Natural killer cell (primary cell): ENCODE data around the gene STX8. TPM values are rescaled to one million over a fixed set of nuclear protein-coding genes. Genes with fewer than 3 reads are reported as not detected.

Experiments used
- ATAC-seq, 3 donors: fragments of 150-1000 bp in 2 of 3; fragments of 200-7000 bp in 1 of 3; cut with Tn5 transposase; 1 replicate in 1 of 3; 2 replicates in 2 of 3; pipeline ENCODE4 v1.10.0; 2021; ENCODE audit warnings: mild to moderate bottlenecking in 2 of 3, moderate library complexity in 2 of 3
- DNase-seq, 2 donors: peaks; one replicate each; pipeline versions ENCODE4 v3.0.0 to v3.0.0-alpha.2; 2013 to 2021; ENCODE audit warnings: mixed read lengths in 1 of 2
- H3K27ac ChIP-seq: one replicate; pipeline ENCODE4 v1.5.1; 2013; ENCODE audit warnings: mild to moderate bottlenecking, low read length
- H3K27me3 ChIP-seq: one replicate; pipeline ENCODE4 v1.6.1; 2013; ENCODE audit warnings: low read length; ENCODE audit not compliant: control insufficient read depth, insufficient read depth
- H3K36me3 ChIP-seq: one replicate; pipeline ENCODE4 v1.6.1; 2013; ENCODE audit warnings: low read length; ENCODE audit not compliant: control insufficient read depth, insufficient read depth
- H3K4me1 ChIP-seq: one replicate; pipeline ENCODE4 v1.6.1; 2013; ENCODE audit warnings: low read length; ENCODE audit not compliant: control insufficient read depth, insufficient read depth
- H3K4me3 ChIP-seq: one replicate; pipeline ENCODE4 v1.5.1; 2013; ENCODE audit warnings: low read length
- H3K9me3 ChIP-seq: one replicate; pipeline ENCODE4 v1.6.1; 2013; ENCODE audit warnings: low read length; ENCODE audit not compliant: control insufficient read depth, insufficient read depth
- H3K27ac Mint-ChIP-seq, 2 donors: one replicate each; pipeline ENCODE4 v1.8.0; 2022; ENCODE audit warnings: mild to moderate bottlenecking in 2 of 2, mixed read lengths in 2 of 2, moderate library complexity in 1 of 2
- H3K27me3 Mint-ChIP-seq, 2 donors: one replicate each; pipeline ENCODE4 v1.8.0; 2022; ENCODE audit warnings: low read depth in 2 of 2, mixed read lengths in 2 of 2
- H3K36me3 Mint-ChIP-seq: one replicate; pipeline ENCODE4 v1.8.0; 2022; ENCODE audit warnings: mixed read lengths
- H3K4me1 Mint-ChIP-seq, 2 donors: one replicate each; pipeline ENCODE4 v1.8.0; 2022; ENCODE audit warnings: mixed read lengths in 2 of 2
- H3K4me3 Mint-ChIP-seq: one replicate; pipeline ENCODE4 v1.8.0; 2022; ENCODE audit warnings: mild to moderate bottlenecking, moderate library complexity, mixed read lengths
- H3K9me3 Mint-ChIP-seq, 2 donors: one replicate each; pipeline ENCODE4 v1.8.0; 2022; ENCODE audit warnings: mixed read lengths in 2 of 2
- WGBS: methylation state at CpG from one replicate; pipeline ENCODE4 v1.1.7; 2013; ENCODE audit warnings: missing lambda C conversion rate; ENCODE audit not compliant: insufficient coverage; 5-methylcytosine and 5-hydroxymethylcytosine counted together
- intact Hi-C: fragments of 100-400 bp; cut with micrococcal nuclease; formaldehyde crosslinking; loops from one replicate; pipeline ENCODE4 v1.14.2; 2022
- total RNA-seq, 4 donors: library from RNA; stranded (reverse); fragments of 120-200 nt in 1 of 4; gene quantifications; one replicate each; pipeline versions ENCODE4 v1.2.3 to v1.2.4, GENCODE V29; 2013 to 2022
- TF ChIP-seq, protein P1 (sequence below): fragments of 200-600 bp; IDR thresholded peaks from one replicate; pipeline ENCODE4 v1.8.0; 2022; ENCODE audit warnings: antibody characterized with exemption

The STX8 gene
- total RNA-seq, 3 donors from 2014 or later (not counting 1 experiment from before 2014, with no cell fraction given), result 96.3 to 141 (median 120) TPM

DNA sequence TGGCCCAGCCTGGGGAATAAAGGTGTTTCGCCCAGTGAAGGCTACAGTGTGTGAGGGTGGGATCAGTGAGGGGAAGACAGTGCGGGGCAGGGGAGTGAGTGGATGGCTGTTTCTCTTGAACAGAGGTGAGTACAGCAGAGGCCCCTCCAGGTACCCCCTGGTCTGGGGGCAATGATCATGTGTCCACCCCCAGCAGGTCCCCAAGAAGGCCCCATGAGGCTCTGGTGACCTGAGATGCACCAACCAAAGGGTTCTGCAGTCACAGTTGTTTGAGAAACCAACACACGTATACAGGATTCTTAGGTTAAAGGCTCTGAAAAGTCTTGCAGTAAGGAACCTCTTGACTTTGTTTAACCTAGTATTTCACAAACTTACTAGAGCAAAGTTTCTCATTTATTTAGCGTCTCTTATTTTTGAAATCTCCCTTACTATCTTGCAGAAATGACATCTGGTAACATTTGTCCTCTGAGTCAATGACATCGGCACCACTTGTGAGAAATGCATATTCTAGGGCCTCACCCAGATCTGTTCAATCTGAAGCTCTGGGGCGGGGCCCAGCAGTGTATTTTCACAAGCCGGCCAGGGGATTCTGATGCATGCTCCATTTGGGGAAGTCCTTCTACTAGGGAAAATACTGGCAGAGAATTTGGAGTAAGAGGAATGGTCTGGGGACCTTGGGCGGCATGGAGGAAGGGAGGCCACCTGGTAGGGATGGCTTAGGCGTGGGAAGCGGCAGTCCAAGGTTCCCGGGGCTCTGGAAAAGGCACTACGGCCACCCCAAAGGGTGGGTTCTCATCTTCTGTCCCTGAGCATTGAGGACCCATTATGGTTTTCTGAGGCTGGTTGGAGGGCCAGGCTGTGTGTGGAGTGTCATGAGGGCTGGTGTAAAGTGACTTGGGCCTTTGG lies 337.0 kb downstream of the STX8 start:
- peaks cover 17 to 26% of the 10 kb centered on the region in 2 donors for H3K4me1 Mint-ChIP-seq
- Histone ChIP-seq H3K27me3 (no peaks in the 10 kb centered on the region), H3K4me3 (no peak overlapping the region), H3K9me3 (no peaks in the 10 kb centered on the region), H3K4me1 (peaks cover 25% of the 10 kb centered on the region), H3K36me3 (no peaks in the 10 kb centered on the region), H3K27ac (no peak overlapping the region)
- peak overlapping the region; percentile 85 for H3K4me3 Mint-ChIP-seq
- H3K9me3 Mint-ChIP-seq, result no peaks in the 10 kb centered on the region
- no peaks in the 10 kb centered on the region for H3K36me3 Mint-ChIP-seq
- DNase-seq (no peak), ATAC-seq (no peak)
- no peaks in the 10 kb centered on the region for H3K27me3 Mint-ChIP-seq
- 90% methylated on average over 12 of the region's 12 CpGs for WGBS
- peak overlapping the region; percentile 64 to 85 for H3K27ac Mint-ChIP-seq
- intact Hi-C loops, result no loop called here
- TF ChIP-seq, protein P1, sequence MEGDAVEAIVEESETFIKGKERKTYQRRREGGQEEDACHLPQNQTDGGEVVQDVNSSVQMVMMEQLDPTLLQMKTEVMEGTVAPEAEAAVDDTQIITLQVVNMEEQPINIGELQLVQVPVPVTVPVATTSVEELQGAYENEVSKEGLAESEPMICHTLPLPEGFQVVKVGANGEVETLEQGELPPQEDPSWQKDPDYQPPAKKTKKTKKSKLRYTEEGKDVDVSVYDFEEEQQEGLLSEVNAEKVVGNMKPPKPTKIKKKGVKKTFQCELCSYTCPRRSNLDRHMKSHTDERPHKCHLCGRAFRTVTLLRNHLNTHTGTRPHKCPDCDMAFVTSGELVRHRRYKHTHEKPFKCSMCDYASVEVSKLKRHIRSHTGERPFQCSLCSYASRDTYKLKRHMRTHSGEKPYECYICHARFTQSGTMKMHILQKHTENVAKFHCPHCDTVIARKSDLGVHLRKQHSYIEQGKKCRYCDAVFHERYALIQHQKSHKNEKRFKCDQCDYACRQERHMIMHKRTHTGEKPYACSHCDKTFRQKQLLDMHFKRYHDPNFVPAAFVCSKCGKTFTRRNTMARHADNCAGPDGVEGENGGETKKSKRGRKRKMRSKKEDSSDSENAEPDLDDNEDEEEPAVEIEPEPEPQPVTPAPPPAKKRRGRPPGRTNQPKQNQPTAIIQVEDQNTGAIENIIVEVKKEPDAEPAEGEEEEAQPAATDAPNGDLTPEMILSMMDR, result no peak

DNA sequence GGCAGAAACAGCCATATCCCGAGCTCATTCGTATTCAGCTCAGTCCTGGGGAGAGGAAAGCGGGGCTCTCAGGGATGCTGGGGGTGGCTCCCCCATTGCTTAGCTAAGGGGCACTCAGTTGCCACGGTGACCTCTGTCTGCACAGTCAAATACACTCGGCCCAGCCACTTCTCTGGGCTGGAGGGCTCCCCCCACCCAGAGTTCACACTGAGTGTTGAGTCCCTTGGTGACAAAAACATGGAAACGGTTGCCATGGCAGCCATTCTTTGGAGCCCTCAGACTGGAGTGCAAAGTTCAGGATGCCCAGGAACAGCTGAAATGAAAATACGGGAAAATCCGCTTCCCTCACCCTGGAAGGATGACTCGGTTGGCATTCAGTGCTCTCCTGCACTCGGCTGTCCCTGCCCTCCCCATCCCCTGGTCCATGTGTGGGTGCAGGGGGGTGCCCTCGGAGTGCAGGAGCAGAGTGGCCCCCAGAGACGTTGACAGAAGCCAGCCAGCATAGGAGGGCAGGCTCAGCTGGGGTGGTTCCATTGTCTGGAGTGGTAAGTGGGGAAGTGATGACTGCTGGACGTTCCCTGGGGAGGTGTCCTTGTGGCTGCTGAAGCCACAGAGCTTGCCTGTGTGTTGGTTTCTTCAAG lies 337.8 kb downstream of the STX8 start:
- H3K4me1 Mint-ChIP-seq, result peaks cover 17 to 26% of the 10 kb centered on the region in 2 donors
- H3K27me3 Mint-ChIP-seq, result no peaks in the 10 kb centered on the region
- H3K4me3 Mint-ChIP-seq, result no peak overlapping the region
- intact Hi-C loops, result no loop called here
- H3K9me3 Mint-ChIP-seq, result no peaks in the 10 kb centered on the region
- H3K36me3 ChIP-seq, result no peaks in the 10 kb centered on the region
- H3K27me3 ChIP-seq, result peaks cover 6% of the 10 kb centered on the region
- ATAC-seq (no peak), DNase-seq (no peak)
- no peaks in the 10 kb centered on the region for H3K9me3 ChIP-seq
- H3K27ac Mint-ChIP-seq, result peak overlapping the region in 1 of 2 donors; percentile 36
- no peak overlapping the region for H3K4me3 ChIP-seq
- TF ChIP-seq, protein P1, result no peak
- 92% methylated on average over 13 of the region's 13 CpGs for WGBS
- no peak overlapping the region for H3K27ac ChIP-seq
- H3K4me1 ChIP-seq, result peaks cover 25% of the 10 kb centered on the region
- no peaks in the 10 kb centered on the region for H3K36me3 Mint-ChIP-seq

DNA sequence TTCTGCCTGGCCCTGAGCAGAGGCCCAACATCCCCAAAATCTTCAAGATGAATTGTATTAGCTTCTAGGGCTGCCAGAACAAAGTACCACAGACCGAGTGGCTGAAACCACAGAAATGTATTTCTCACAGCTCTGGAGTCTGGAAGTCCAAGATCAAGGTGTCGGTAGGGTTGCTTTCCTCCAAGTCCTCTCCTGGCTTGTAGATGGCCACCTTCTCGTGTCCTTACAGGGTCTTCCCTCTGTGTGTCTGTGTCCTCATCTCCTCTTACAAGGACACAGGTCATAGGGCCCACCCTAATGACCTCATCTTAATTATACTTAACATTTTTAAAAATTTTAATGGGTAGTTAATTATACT lies 338.6 kb downstream of the STX8 start:
- Mint-ChIP-seq H3K27me3 (no peaks in the 10 kb centered on the region), H3K4me1 (peaks cover 17 to 23% of the 10 kb centered on the region in 2 donors), H3K36me3 (no peaks in the 10 kb centered on the region), H3K9me3 (no peaks in the 10 kb centered on the region), H3K27ac (no peak overlapping the region), H3K4me3 (no peak overlapping the region)
- peaks cover 25% of the 10 kb centered on the region for H3K4me1 ChIP-seq
- ATAC-seq, result no peak
- intact Hi-C loops, result no loop called here
- DNase-seq, result no peak
- no peak overlapping the region for H3K27ac ChIP-seq
- H3K27me3 ChIP-seq, result peaks cover 6% of the 10 kb centered on the region
- no peaks in the 10 kb centered on the region for H3K36me3 ChIP-seq
- H3K9me3 ChIP-seq, result no peaks in the 10 kb centered on the region
- WGBS, result 89% methylated on average over 3 of the region's 3 CpGs
- H3K4me3 ChIP-seq, result no peak overlapping the region
- TF ChIP-seq, protein P1, result no peak
